H1 (cell line): ENCODE measurements around the gene CCDC8. TPM values are rescaled to one million over a fixed set of nuclear protein-coding genes. Genes with fewer than 3 reads are reported as not detected.

ENCODE experiments used
- CEBPB ChIP-seq: IDR thresholded peaks from 2 replicates; pipeline ENCODE4 v1.6.1; 2012; ENCODE audit warnings: low read depth, low read length
- RBBP5 ChIP-seq: IDR thresholded peaks from 2 replicates; pipeline ENCODE4 v1.7.1; 2012; ENCODE audit warnings: low read depth, mild to moderate bottlenecking, inconsistent platforms, low read length, moderate library complexity, borderline replicate concordance
- USF2 ChIP-seq: IDR thresholded peaks from 2 replicates; pipeline ENCODE4 v1.6.1; 2011; ENCODE audit warnings: low read length, improper control_type of control experiment
- polyA plus RNA-seq, 7 experiments: library from polyadenylated mRNA; depleted of rRNA in 3 of 7; stranded (reverse) in 5 of 7; unstranded in 2 of 7; fragments of >200 nt in 5 of 7; fragments of 200-250 nt in 2 of 7; gene quantifications; 1 replicate in 5 of 7; 2 replicates in 1 of 7; 4 replicates in 1 of 7; pipeline versions ENCODE4 v1.2.1 to v1.2.3, GENCODE V29; 2011 to 2013; ENCODE audit warnings: missing spikeins in 2 of 7, mixed read lengths in 2 of 7
- total RNA-seq: library from RNA; stranded (reverse); fragmentation: NEBNext Ultra II Directional; extraction: Animal tissue kit (Norgen Biotek cat#: 25700); gene quantifications from 2 replicates; pipeline ENCODE4 v1.2.1, GENCODE V29; 2021

The CCDC8 gene
- total and polyA plus RNA-seq, 2 of the 8 experiments (the other 6 are each of a cell fraction or from before 2014, with no cell fraction given) = 4.9 to 13.6 TPM

GRCh38 chr19:46446021-46446420 is 32.7 kb upstream of the CCDC8 start (continued):
- TF ChIP-seq USF2 = no peak
- TF ChIP-seq RBBP5 = no peak
- no peak for TF ChIP-seq CEBPB
